PFSK-1 (cell line): ENCODE data around the gene CLIP4.

Experiments
- POLR2AphosphoS5 ChIP-seq: IDR thresholded peaks from 2 replicates; pipeline ENCODE4 v1.6.1; 2012; ENCODE audit warnings: low read depth, mild to moderate bottlenecking, control low read depth, low read length, moderate library complexity
- SIN3A ChIP-seq: IDR thresholded peaks from 2 replicates; pipeline ENCODE4 v1.6.1; 2012; ENCODE audit warnings: mild to moderate bottlenecking, low read length, moderate library complexity, borderline replicate concordance; ENCODE audit not compliant: insufficient read depth
- TAF1 ChIP-seq: IDR thresholded peaks from 2 replicates; pipeline ENCODE4 v1.6.1; 2012; ENCODE audit warnings: low read length, control low read depth, borderline replicate concordance; ENCODE audit not compliant: insufficient read depth
- TF ChIP-seq, protein P1 (sequence below), 2 experiments: IDR thresholded peaks; 2 replicates each; pipeline versions ENCODE4 v1.6.1 to v1.8.0; 2011 to 2012; ENCODE audit warnings: low read depth in 2 of 2, low read length in 2 of 2, control low read depth in 1 of 2, inconsistent platforms in 1 of 2, mild to moderate bottlenecking in 1 of 2, moderate library complexity in 1 of 2; ENCODE audit not compliant: insufficient read depth in 1 of 2

DNA sequence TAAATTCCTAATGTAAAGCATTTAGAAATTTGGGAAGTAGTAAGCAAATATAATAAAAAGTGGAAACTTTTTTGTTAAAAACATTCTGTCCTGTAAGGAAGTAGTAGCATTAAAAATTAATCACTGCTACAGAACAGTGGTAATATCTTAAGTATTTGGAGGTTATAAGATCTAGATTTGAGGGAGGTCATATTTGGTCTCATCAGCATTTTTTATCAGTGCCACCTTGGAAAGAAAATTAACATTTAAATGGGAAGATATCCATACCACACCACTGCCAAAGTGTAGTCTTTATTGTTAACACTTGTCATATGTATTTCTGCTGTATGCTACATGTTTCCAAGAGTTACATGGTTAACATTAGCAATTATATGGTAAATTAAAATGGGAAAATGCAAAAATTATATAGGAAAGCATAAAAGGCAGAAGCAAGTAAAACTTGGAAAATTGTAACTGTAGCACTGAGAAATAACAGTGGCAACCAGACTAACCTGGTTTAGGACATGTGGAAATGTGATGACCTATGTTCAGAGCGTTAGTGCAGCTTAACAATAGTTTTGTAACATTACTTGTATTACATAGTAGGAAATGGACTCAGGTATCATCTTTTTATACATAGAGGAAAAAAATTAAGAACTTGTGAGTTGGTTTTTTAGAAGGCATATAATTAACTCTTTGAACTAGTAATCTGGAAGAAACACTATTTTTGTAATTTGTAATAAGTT lies 47.2 kb downstream of the CLIP4 start:
- no peak for TF ChIP-seq POLR2AphosphoS5
- TF ChIP-seq, protein P1, sequence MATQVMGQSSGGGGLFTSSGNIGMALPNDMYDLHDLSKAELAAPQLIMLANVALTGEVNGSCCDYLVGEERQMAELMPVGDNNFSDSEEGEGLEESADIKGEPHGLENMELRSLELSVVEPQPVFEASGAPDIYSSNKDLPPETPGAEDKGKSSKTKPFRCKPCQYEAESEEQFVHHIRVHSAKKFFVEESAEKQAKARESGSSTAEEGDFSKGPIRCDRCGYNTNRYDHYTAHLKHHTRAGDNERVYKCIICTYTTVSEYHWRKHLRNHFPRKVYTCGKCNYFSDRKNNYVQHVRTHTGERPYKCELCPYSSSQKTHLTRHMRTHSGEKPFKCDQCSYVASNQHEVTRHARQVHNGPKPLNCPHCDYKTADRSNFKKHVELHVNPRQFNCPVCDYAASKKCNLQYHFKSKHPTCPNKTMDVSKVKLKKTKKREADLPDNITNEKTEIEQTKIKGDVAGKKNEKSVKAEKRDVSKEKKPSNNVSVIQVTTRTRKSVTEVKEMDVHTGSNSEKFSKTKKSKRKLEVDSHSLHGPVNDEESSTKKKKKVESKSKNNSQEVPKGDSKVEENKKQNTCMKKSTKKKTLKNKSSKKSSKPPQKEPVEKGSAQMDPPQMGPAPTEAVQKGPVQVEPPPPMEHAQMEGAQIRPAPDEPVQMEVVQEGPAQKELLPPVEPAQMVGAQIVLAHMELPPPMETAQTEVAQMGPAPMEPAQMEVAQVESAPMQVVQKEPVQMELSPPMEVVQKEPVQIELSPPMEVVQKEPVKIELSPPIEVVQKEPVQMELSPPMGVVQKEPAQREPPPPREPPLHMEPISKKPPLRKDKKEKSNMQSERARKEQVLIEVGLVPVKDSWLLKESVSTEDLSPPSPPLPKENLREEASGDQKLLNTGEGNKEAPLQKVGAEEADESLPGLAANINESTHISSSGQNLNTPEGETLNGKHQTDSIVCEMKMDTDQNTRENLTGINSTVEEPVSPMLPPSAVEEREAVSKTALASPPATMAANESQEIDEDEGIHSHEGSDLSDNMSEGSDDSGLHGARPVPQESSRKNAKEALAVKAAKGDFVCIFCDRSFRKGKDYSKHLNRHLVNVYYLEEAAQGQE (IDR thresholded peaks at IDR 0.05; ENCODE audit: insufficient read depth in 1 of 2, low read depth in 2 of 2, low read length in 2 of 2) = no peak
- TF ChIP-seq SIN3A = no peak
- no peak for TF ChIP-seq TAF1
